Dedifferentiated amniotic fluid mesenchymal stem cell (primary cell): ENCODE data around the gene SLC22A23.

Experiments
- DNase-seq: peaks from one replicate; pipeline ENCODE4 v3.0.0-alpha.2; 2016; ENCODE audit errors: extremely low spot score

Gene SLC22A23

GRCh38 chr6:3456898-3457709, at the start of gene SLC22A23:
Gene SLC22A23 (minus strand): TSS chr6:3457050. CDS start chr6:3456559, 491 bp downstream.
- DNase-seq: no peak

GRCh38 chr6:3506200-3506599, 49.4 kb upstream of the SLC22A23 start:
- DNase-seq: no peak

- DNase-seq: no peak
Measured at GRCh38 chr6:3504938-3505805, 48.3 kb upstream of the SLC22A23 start.

- DNase-seq: no peak
Measured at GRCh38 chr6:3504354-3504753, 47.5 kb upstream of the SLC22A23 start.

GRCh38 chr6:3501826-3502500, 45.1 kb upstream of the SLC22A23 start:
- DNase-seq: no peak

GRCh38 chr6:3500262-3501014, 43.6 kb upstream of the SLC22A23 start:
- DNase-seq: no peak

GRCh38 chr6:3499603-3500002, 42.8 kb upstream of the SLC22A23 start:
- no peak for DNase-seq

GRCh38 chr6:3496395-3496794, 39.5 kb upstream of the SLC22A23 start:
- DNase-seq: no peak

- DNase-seq: no peak
Measured at GRCh38 chr6:3494391-3495100, 37.7 kb upstream of the SLC22A23 start.

- DNase-seq: no peak
Measured at GRCh38 chr6:3490625-3490980, 33.8 kb upstream of the SLC22A23 start.

GRCh38 chr6:3489961-3490624, 33.2 kb upstream of the SLC22A23 start:
- DNase-seq: no peak

- DNase-seq: no peak
Measured at GRCh38 chr6:3489027-3489757, 32.3 kb upstream of the SLC22A23 start.

- DNase-seq: no peak
Measured at GRCh38 chr6:3484946-3485345, 28.1 kb upstream of the SLC22A23 start.

- DNase-seq: no peak
Measured at GRCh38 chr6:3484192-3484591, 27.3 kb upstream of the SLC22A23 start.

- no peak for DNase-seq
Measured at GRCh38 chr6:3483675-3484074, 26.8 kb upstream of the SLC22A23 start.

- no peak for DNase-seq
Measured at GRCh38 chr6:3482869-3483268, 26.0 kb upstream of the SLC22A23 start.

- DNase-seq: no peak
Measured at GRCh38 chr6:3481640-3482039, 24.8 kb upstream of the SLC22A23 start.

GRCh38 chr6:3480009-3480408, 23.2 kb upstream of the SLC22A23 start:
- no peak for DNase-seq

GRCh38 chr6:3473773-3474172, 16.9 kb upstream of the SLC22A23 start:
- no peak for DNase-seq

GRCh38 chr6:3471711-3472110, 14.9 kb upstream of the SLC22A23 start:
- DNase-seq: no peak
